Retinal pigment epithelial cell (primary cell): ENCODE data around the gene PNLDC1.

Experiments used
- DNase-seq: peaks from one replicate; pipeline ENCODE4 v3.0.0-alpha.2; 2010; ENCODE audit warnings: low read depth
- H3K4me3 ChIP-seq: 2 replicates; pipeline ENCODE4 v1.5.1; 2011; ENCODE audit warnings: mild to moderate bottlenecking, low read length, control low read depth, moderate library complexity
- TF ChIP-seq, protein P1 (sequence below): conservative IDR thresholded peaks from 2 replicates; pipeline ENCODE4 v1.5.1; 2011; ENCODE audit warnings: low read depth, low read length, control low read depth, inconsistent platforms

The PNLDC1 gene

DNA sequence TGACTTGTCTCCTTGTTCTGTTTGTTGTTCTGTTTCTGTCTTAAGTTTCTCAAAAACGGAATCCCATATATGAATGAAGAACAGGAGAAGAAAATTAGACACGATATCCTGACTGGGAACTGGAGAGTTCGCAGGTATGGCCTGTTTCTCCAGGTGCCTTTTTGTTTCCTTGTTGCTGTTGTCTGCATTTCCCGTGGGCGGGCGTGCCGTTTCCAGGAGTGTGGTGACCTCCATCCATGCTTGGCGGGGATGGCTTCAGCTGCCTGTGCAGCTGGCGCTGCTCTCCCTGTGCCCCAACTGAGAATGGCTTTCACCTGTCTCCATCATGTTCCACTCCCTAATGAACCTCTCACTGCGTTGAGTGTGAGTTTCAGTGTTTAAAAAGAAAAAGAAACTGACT is 4.4 kb downstream of the PNLDC1 start:
- H3K4me3 ChIP-seq, result no peak overlapping the region
- TF ChIP-seq, protein P1, sequence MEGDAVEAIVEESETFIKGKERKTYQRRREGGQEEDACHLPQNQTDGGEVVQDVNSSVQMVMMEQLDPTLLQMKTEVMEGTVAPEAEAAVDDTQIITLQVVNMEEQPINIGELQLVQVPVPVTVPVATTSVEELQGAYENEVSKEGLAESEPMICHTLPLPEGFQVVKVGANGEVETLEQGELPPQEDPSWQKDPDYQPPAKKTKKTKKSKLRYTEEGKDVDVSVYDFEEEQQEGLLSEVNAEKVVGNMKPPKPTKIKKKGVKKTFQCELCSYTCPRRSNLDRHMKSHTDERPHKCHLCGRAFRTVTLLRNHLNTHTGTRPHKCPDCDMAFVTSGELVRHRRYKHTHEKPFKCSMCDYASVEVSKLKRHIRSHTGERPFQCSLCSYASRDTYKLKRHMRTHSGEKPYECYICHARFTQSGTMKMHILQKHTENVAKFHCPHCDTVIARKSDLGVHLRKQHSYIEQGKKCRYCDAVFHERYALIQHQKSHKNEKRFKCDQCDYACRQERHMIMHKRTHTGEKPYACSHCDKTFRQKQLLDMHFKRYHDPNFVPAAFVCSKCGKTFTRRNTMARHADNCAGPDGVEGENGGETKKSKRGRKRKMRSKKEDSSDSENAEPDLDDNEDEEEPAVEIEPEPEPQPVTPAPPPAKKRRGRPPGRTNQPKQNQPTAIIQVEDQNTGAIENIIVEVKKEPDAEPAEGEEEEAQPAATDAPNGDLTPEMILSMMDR, result no peak
- no peak for DNase-seq

DNA sequence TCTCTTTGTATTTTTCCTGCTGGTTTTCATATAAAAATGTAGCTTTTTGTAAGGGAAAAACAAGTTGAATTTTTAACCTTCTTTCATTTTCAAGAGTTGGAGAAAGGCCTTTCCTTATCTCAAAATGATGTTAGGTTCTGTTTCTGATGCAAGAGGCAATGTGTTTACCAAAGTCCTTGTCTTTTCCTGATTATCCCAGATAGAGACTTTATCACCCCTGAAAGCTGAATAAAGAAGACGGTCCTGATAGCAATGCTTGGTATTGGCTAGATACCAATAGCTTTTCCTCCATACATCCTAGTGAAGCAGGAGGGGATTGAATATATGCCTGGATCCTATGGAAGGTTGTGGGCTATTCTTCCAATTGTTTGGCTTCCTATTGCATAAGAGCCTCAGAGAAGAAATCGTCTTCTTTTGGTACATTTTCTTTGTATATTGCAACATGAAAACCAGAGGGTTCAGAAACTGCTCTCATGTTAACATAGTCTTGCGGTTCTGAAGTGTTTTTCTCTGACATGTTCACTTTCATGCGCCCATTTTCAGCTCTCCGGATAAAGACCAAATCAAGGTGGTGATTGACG is 5.5 kb downstream of the PNLDC1 start:
- DNase-seq, result no peak
- H3K4me3 ChIP-seq, result no peak overlapping the region
- TF ChIP-seq, protein P1, result no peak

DNA sequence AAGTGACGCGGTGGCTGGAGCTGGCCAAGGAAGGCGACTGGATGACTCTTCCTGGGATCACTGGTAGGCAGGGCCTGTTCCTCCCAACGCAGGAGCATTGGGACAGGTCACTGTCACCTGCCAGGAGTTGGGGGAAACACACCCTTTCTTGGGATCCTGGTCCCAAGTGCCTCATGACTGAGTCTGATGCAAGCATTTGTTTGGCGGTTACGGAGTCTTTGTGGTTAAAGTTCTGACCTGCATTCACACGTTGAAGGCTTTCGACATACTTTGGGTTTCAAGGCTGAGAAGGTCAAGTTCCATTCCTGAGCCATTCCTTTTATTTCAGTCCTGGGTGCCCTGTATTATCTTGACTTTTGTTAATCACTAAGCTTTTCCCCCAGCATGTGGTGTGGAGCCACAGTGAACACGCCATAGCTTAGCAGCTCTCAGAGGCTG is 6.0 kb downstream of the PNLDC1 start:
- DNase-seq, result no peak
- TF ChIP-seq, protein P1, result no peak
- no peak overlapping the region for H3K4me3 ChIP-seq

DNA sequence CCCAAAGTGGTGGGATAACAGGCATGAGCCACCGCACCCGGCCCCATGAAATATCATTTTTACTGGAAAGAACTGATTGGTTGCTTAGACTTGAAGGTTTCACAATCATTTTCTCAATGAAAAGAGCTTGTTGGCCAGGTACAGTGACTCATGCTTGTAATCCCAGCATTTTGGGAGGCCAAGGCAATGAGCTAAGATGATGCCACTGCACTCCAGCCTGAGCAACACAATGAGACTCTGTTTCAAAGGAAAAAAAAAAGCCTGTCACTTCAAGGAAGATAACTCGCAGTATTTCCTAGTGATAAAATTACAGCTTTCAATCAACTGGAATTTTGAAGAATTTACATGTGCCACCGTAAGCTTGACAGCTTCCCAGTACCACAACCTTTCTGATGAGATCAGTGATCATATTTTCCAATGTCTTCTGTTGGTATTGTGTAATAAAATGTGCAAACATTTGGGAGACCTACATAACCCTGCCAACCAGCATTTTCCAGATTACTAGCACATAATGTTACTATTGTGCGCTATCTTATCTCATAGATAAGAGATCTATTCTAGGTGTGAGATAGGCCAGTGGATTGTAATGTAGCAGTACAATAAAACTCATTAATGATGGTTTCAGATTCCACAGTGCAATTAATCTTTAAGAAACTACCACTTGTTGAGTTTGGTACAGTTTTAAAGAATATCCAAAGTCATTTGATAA is 7.2 kb downstream of the PNLDC1 start:
- DNase-seq, result no peak
- TF ChIP-seq, protein P1, result no peak
- no peak overlapping the region for H3K4me3 ChIP-seq

DNA sequence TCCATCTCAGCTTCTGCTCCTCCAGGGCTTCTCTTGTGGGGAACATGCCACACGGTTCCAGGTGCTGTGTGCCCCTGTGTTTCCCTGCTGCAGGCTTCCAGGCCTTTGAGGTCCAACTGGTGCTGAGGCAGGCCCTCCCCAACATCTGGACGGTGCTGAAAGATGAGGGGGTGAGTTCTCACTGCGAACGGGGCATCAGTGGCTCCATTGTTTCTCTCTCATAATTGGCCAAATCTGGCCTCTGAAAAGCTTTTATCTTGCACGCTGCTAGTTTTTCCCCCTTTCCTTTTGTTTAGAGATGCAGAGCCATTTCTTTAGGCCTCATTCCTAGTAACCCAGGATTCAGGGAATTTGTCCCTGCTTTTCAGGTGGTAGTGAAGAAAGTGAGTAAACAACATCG is 8.6 kb downstream of the PNLDC1 start:
- no peak overlapping the region for H3K4me3 ChIP-seq
- TF ChIP-seq, protein P1, result no peak
- DNase-seq, result no peak

DNA sequence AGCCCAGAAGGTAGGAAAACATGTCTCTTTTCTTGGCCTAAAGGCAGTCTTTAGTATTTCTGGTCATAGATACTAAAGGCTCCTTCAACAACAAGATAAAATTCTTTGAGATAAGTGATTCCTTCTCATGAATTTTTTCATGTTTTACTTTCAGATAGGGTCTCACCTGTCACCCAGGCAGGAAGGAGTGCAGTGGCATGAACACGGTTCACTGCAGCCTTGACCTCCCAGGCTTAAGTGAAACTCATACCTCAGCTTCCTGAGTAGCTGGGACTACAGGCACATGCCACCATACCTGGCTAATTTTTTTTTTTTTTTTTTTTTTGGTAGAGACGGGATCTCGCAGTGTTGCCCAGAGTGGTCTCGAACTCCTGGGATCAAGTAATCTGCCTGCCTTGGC is 9.1 kb downstream of the PNLDC1 start:
- TF ChIP-seq, protein P1, result no peak
- no peak overlapping the region for H3K4me3 ChIP-seq
- DNase-seq, result no peak

DNA sequence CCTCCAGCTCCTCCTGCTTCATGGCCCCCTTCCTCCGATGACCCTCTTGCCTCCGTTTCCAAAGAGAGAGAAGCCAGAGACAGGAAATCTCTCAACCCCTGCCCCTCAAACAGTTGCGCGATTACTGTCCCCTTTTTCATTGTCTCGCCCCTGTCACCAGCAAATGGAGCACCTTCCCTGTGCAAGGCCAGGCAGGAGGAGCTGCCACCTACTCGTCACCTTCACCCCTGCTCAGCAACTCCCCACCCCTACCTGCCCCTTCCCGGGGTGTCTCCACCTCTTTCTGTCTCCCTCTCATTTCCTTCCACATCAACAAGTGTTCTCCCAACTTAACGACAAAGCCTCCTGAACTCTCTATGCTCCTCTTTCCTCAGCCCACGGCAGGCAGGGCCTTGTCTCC is 13.7 kb downstream of the PNLDC1 start:
- no peak overlapping the region for H3K4me3 ChIP-seq
- no peak for DNase-seq
- TF ChIP-seq, protein P1, result no peak
